SK-N-MC (cell line): Measurements from ENCODE around the gene NCOA5.

ENCODE experiments used
- EZH2 ChIP-seq: fragments of 200-600 bp; sonication (generic); IDR thresholded peaks from one replicate; pipeline ENCODE4 v1.6.1; 2017; ENCODE audit warnings: antibody characterized with exemption
- FOXP2 ChIP-seq: optimal IDR thresholded peaks from 2 replicates; pipeline ENCODE3; 2011; ENCODE audit warnings: mild to moderate bottlenecking, moderate library complexity; ENCODE audit not compliant: insufficient read depth; ENCODE audit errors: extremely low read length, control extremely low read depth

GRCh38 chr20:46111836-46112212 lies 22.1 kb upstream of the NCOA5 start:
- TF ChIP-seq EZH2 (no peak), FOXP2 (no peak)
